Trophoblast cell (in vitro differentiated cells and primary cell): ENCODE results near the gene RAB6C.
"Not testable (repeated sequence)": the region's sequence is repeated elsewhere in the genome, so short reads cannot be mapped to it uniquely, and the experiment has no call there.

Experiments
- DNase-seq, 2 donors: peaks; one replicate each; pipeline ENCODE4 v3.0.0-alpha.2; 2016
- H2AFZ ChIP-seq: 2 replicates; pipeline ENCODE4 v1.6.1; 2013; ENCODE audit warnings: low read length, moderate library complexity, mild to moderate bottlenecking; ENCODE audit not compliant: insufficient read depth, poor library complexity
- H2AK5ac ChIP-seq: 2 replicates; pipeline ENCODE4 v1.6.1; 2013; ENCODE audit warnings: mild to moderate bottlenecking, low read length
- H2BK120ac ChIP-seq: 2 replicates; pipeline ENCODE4 v1.6.1; 2013; ENCODE audit warnings: low read length, mild to moderate bottlenecking, moderate library complexity; ENCODE audit not compliant: insufficient read depth, poor library complexity
- H2BK12ac ChIP-seq: 2 replicates; pipeline ENCODE4 v1.6.1; 2013; ENCODE audit warnings: mild to moderate bottlenecking, low read length, moderate library complexity
- H2BK5ac ChIP-seq: 2 replicates; pipeline ENCODE4 v1.6.1; 2013; ENCODE audit warnings: low read length, low read depth, moderate library complexity, mild to moderate bottlenecking; ENCODE audit not compliant: poor library complexity
- H3K14ac ChIP-seq: 2 replicates; pipeline ENCODE4 v1.6.1; 2013; ENCODE audit warnings: mild to moderate bottlenecking, low read length
- H3K18ac ChIP-seq: 2 replicates; pipeline ENCODE4 v1.6.1; 2013; ENCODE audit warnings: mild to moderate bottlenecking, low read length
- H3K23ac ChIP-seq: 2 replicates; pipeline ENCODE4 v1.6.1; 2013; ENCODE audit warnings: low read length
- H3K27ac ChIP-seq: 2 replicates; pipeline ENCODE4 v1.5.1; 2013; ENCODE audit warnings: low read depth, mild to moderate bottlenecking, inconsistent platforms, low read length, moderate library complexity
- H3K27me3 ChIP-seq: 2 replicates; pipeline ENCODE4 v1.6.1; 2013; ENCODE audit warnings: inconsistent platforms, mild to moderate bottlenecking, low read length, moderate library complexity; ENCODE audit not compliant: insufficient read depth
- H3K36me3 ChIP-seq, 2 experiments: 1 replicate in 1 of 2; 2 replicates in 1 of 2; pipeline ENCODE4 v1.6.1; 2013; ENCODE audit warnings: low read length in 2 of 2, mild to moderate bottlenecking in 2 of 2, moderate library complexity in 1 of 2; ENCODE audit not compliant: insufficient read depth in 2 of 2, control insufficient read depth in 1 of 2
- H3K4ac ChIP-seq: 2 replicates; pipeline ENCODE4 v1.6.1; 2013; ENCODE audit warnings: low read depth, mild to moderate bottlenecking, low read length, moderate library complexity
- H3K4me1 ChIP-seq, 2 experiments: 1 replicate in 1 of 2; 2 replicates in 1 of 2; pipeline ENCODE4 v1.6.1; 2013; ENCODE audit warnings: low read length in 2 of 2, mild to moderate bottlenecking in 2 of 2, moderate library complexity in 1 of 2; ENCODE audit not compliant: insufficient read depth in 2 of 2, control insufficient read depth in 1 of 2
- H3K4me2 ChIP-seq: 2 replicates; pipeline ENCODE4 v1.6.1; 2013; ENCODE audit warnings: inconsistent platforms, mild to moderate bottlenecking, low read length, moderate library complexity
- H3K4me3 ChIP-seq: 2 replicates; pipeline ENCODE4 v1.5.1; 2013; ENCODE audit warnings: mild to moderate bottlenecking, low read depth, low read length, inconsistent platforms
- H3K79me1 ChIP-seq: one replicate; pipeline ENCODE4 v1.6.1; 2013; ENCODE audit warnings: low read length
- H3K79me2 ChIP-seq: 2 replicates; pipeline ENCODE4 v1.6.1; 2013; ENCODE audit warnings: low read length, mild to moderate bottlenecking; ENCODE audit not compliant: control insufficient read depth, insufficient read depth, poor library complexity
- H3K9ac ChIP-seq: 2 replicates; pipeline ENCODE4 v1.6.1; 2013; ENCODE audit warnings: mild to moderate bottlenecking, low read length
- H3K9me3 ChIP-seq: 2 replicates; pipeline ENCODE4 v1.6.1; 2013; ENCODE audit warnings: low read depth, mild to moderate bottlenecking, control low read depth, inconsistent platforms, low read length; ENCODE audit not compliant: insufficient read depth
- H4K12ac ChIP-seq: 2 replicates; pipeline ENCODE4 v1.6.1; 2013; ENCODE audit warnings: low read depth, mild to moderate bottlenecking, low read length, moderate library complexity
- H4K8ac ChIP-seq: 2 replicates; pipeline ENCODE4 v1.6.1; 2013; ENCODE audit warnings: low read depth, mild to moderate bottlenecking, low read length, moderate library complexity
- H4K91ac ChIP-seq: one replicate; pipeline ENCODE4 v1.6.1; 2013; ENCODE audit warnings: low read depth, mild to moderate bottlenecking, low read length, moderate library complexity
- WGBS: extraction: QIAGEN DNeasy Blood & Tissue Kit; methylation state at CpG from one replicate; pipeline ENCODE4 v1.1.7; 2013; ENCODE audit warnings: missing lambda C conversion rate; ENCODE audit not compliant: insufficient read length, insufficient coverage; ENCODE audit errors: extremely low coverage; 5-methylcytosine and 5-hydroxymethylcytosine counted together

Gene RAB6C

GRCh38 chr2:129958736-129959135 is 20.7 kb upstream of the RAB6C start:
- DNase-seq, result peak; percentile 91 to 96
- not testable (repeated sequence) for H4K91ac ChIP-seq, H3K4me1 ChIP-seq

GRCh38 chr2:129968605-129969004 is 10.9 kb upstream of the RAB6C start:
- WGBS, result no CpG with 5 or more reads among the region's 4 CpGs
- H3K18ac ChIP-seq, H3K4me2 ChIP-seq, H2BK5ac ChIP-seq, H2AFZ ChIP-seq, H3K27ac ChIP-seq, H3K23ac ChIP-seq, H2AK5ac ChIP-seq, H2BK120ac ChIP-seq, H3K36me3 ChIP-seq, H4K91ac ChIP-seq, H3K79me2 ChIP-seq, H4K8ac ChIP-seq, H4K12ac ChIP-seq, H3K27me3 ChIP-seq, H3K79me1 ChIP-seq, DNase-seq, H3K9me3 ChIP-seq, H3K9ac ChIP-seq, H3K4me1 ChIP-seq, H3K14ac ChIP-seq, H3K4me3 ChIP-seq, H3K4ac ChIP-seq, H2BK12ac ChIP-seq: not testable (repeated sequence)

More at GRCh38 chr2:129958736-129959135, 20.7 kb upstream of the RAB6C start:
- not testable (repeated sequence) for H4K12ac ChIP-seq, H4K8ac ChIP-seq, H3K23ac ChIP-seq, H3K9ac ChIP-seq, H3K79me2 ChIP-seq, H3K9me3 ChIP-seq, H2AFZ ChIP-seq, H3K4me2 ChIP-seq, H3K27me3 ChIP-seq, H3K4me3 ChIP-seq, H3K18ac ChIP-seq, H3K36me3 ChIP-seq, H2BK5ac ChIP-seq, H2BK12ac ChIP-seq, H2AK5ac ChIP-seq, H3K4ac ChIP-seq, H3K14ac ChIP-seq, H2BK120ac ChIP-seq
- peaks cover 15% of the 10 kb centered on the region for H3K79me1 ChIP-seq
- WGBS, result no CpG with 5 or more reads among the region's 4 CpGs
- peak overlapping the region; percentile 98 for H3K27ac ChIP-seq

GRCh38 chr2:129975016-129975774 is 4.3 kb upstream of the RAB6C start:
- peak overlapping the region; percentile 37 for H4K91ac ChIP-seq

GRCh38 chr2:129976969-129977368 is 2.5 kb upstream of the RAB6C start:
- not testable (repeated sequence) for H3K4me2 ChIP-seq, H3K4me1 ChIP-seq

More at GRCh38 chr2:129975016-129975774, 4.3 kb upstream of the RAB6C start:
- Histone ChIP-seq H3K23ac (no peak overlapping the region), H3K79me2 (peaks cover 4% of the 10 kb centered on the region), H2BK5ac (peak overlapping the region; percentile 27), H4K8ac (no peak overlapping the region), H3K9ac (no peak overlapping the region), H3K18ac (no peak overlapping the region), H2AK5ac (peak overlapping the region; percentile 83), H3K36me3 (no peaks in the 10 kb centered on the region), H3K14ac (no peak overlapping the region), H3K27ac (no peak overlapping the region), H3K4me2 (no peak overlapping the region), H4K12ac (no peak overlapping the region), H2BK120ac (no peak overlapping the region), H3K27me3 (no peaks in the 10 kb centered on the region), H2AFZ (no peak overlapping the region), H3K4me3 (no peak overlapping the region), H3K4ac (no peak overlapping the region), H2BK12ac (peak overlapping the region; percentile 76), H3K9me3 (no peaks in the 10 kb centered on the region), H3K79me1 (peaks cover 9% of the 10 kb centered on the region), H3K4me1 (peaks cover 0 to 9% of the 10 kb centered on the region in 2 experiments)
- no peak for DNase-seq
- WGBS, result no CpG with 5 or more reads among the region's 9 CpGs

More at GRCh38 chr2:129976969-129977368, 2.5 kb upstream of the RAB6C start:
- H3K9me3 ChIP-seq, H3K27me3 ChIP-seq, H2AFZ ChIP-seq, H3K23ac ChIP-seq, H3K4me3 ChIP-seq, H2AK5ac ChIP-seq, H3K4ac ChIP-seq, H3K18ac ChIP-seq, H4K12ac ChIP-seq, H2BK12ac ChIP-seq, H3K36me3 ChIP-seq, H3K79me1 ChIP-seq, H3K79me2 ChIP-seq, H4K91ac ChIP-seq, H3K14ac ChIP-seq, H4K8ac ChIP-seq, H2BK5ac ChIP-seq, H2BK120ac ChIP-seq, H3K9ac ChIP-seq: not testable (repeated sequence)
- H3K27ac ChIP-seq, result peak overlapping the region; percentile 59
- no CpG with 5 or more reads among the region's 3 CpGs for WGBS
- DNase-seq, result peak in 1 of 2 donors; percentile 30
